CD14-positive monocyte (primary cell): ENCODE results near the gene DPM3. TPM values are rescaled to one million over a fixed set of nuclear protein-coding genes. Genes with fewer than 3 reads are reported as not detected.

Experiments
- DNase-seq, 3 donors: peaks; one replicate each; pipeline ENCODE4 v3.0.0-alpha.2; 2011 to 2022
- H2AFZ ChIP-seq: 2 replicates; pipeline ENCODE4 v1.6.0; 2012; ENCODE audit warnings: mild to moderate bottlenecking, low read depth, low read length, inconsistent platforms; ENCODE audit not compliant: insufficient read depth, poor library complexity, severe bottlenecking
- H3K27ac ChIP-seq, 2 donors: 1 replicate in 1 of 2; 2 replicates in 1 of 2; pipeline ENCODE4 v1.5.1; 2012 to 2013; ENCODE audit warnings: low read length in 2 of 2, control low read depth in 1 of 2, inconsistent platforms in 1 of 2, low read depth in 1 of 2, mild to moderate bottlenecking in 1 of 2
- H3K27me3 ChIP-seq, 2 donors: one replicate each; pipeline versions ENCODE4 v1.6.0 to v1.6.1; 2011 to 2013; ENCODE audit warnings: low read length in 2 of 2; ENCODE audit not compliant: control insufficient read depth in 2 of 2, insufficient read depth in 2 of 2
- H3K36me3 ChIP-seq, 2 donors: replicated peaks in 1 of 2; 1 replicate in 1 of 2; 2 replicates in 1 of 2; pipeline versions ENCODE4 v1.5.1 to v1.6.1; 2012 to 2013; ENCODE audit warnings: low read length in 2 of 2, control low read depth in 1 of 2, inconsistent platforms in 1 of 2, mild to moderate bottlenecking in 1 of 2; ENCODE audit not compliant: insufficient read depth in 2 of 2, control insufficient read depth in 1 of 2
- H3K4me1 ChIP-seq, 2 donors: 1 replicate in 1 of 2; 2 replicates in 1 of 2; pipeline versions ENCODE4 v1.5.1 to v1.6.1; 2012 to 2013; ENCODE audit warnings: low read length in 2 of 2, control low read depth in 1 of 2, inconsistent platforms in 1 of 2, mild to moderate bottlenecking in 1 of 2, moderate library complexity in 1 of 2; ENCODE audit not compliant: insufficient read depth in 2 of 2, control insufficient read depth in 1 of 2
- H3K4me2 ChIP-seq: replicated peaks from 2 replicates; pipeline ENCODE3; 2012; ENCODE audit warnings: low read length, moderate library complexity, mild to moderate bottlenecking; ENCODE audit not compliant: poor library complexity, severe bottlenecking; ENCODE audit errors: extremely low read depth
- H3K4me3 ChIP-seq, 3 experiments: fragments of 200-600 bp in 1 of 3; sonication (generic) in 1 of 3; replicated peaks in 1 of 3; 1 replicate in 2 of 3; 2 replicates in 1 of 3; pipeline ENCODE4 v1.5.1; 2011 to 2013; ENCODE audit warnings: low read length in 3 of 3, mild to moderate bottlenecking in 3 of 3, control low read depth in 2 of 3, low read depth in 2 of 3, inconsistent platforms in 1 of 3, moderate library complexity in 1 of 3
- H3K79me2 ChIP-seq: 2 replicates; pipeline ENCODE4 v1.6.0; 2012; ENCODE audit warnings: mild to moderate bottlenecking, control low read depth, inconsistent platforms, low read length, moderate library complexity; ENCODE audit not compliant: insufficient read depth
- H3K9ac ChIP-seq: 2 replicates; pipeline ENCODE4 v1.6.0; 2017; ENCODE audit warnings: low read length, mild to moderate bottlenecking; ENCODE audit not compliant: insufficient read depth, poor library complexity, severe bottlenecking
- H3K9me3 ChIP-seq, 2 donors: replicated peaks in 1 of 2; 1 replicate in 1 of 2; 2 replicates in 1 of 2; pipeline versions ENCODE4 v1.5.1 to v1.6.1; 2012 to 2013; ENCODE audit warnings: low read length in 2 of 2, control low read depth in 1 of 2; ENCODE audit not compliant: control insufficient read depth in 1 of 2, insufficient read depth in 1 of 2
- H4K20me1 ChIP-seq: 2 replicates; pipeline ENCODE4 v1.6.0; 2012; ENCODE audit warnings: mild to moderate bottlenecking, low read length, control low read depth, moderate library complexity; ENCODE audit not compliant: insufficient read depth
- H3K27ac Mint-ChIP-seq, 7 donors: one replicate each; pipeline ENCODE4 v1.8.0; 2020; ENCODE audit warnings: mild to moderate bottlenecking in 7 of 7, mixed read lengths in 7 of 7, moderate library complexity in 6 of 7, inconsistent platforms in 2 of 7
- H3K27me3 Mint-ChIP-seq, 3 donors: one replicate each; pipeline ENCODE4 v1.8.0; 2021 to 2022; ENCODE audit warnings: low read depth in 3 of 3, mild to moderate bottlenecking in 3 of 3, mixed read lengths in 3 of 3, moderate library complexity in 3 of 3, inconsistent platforms in 1 of 3
- H3K36me3 Mint-ChIP-seq, 2 donors: one replicate each; pipeline ENCODE4 v1.8.0; 2020; ENCODE audit warnings: mixed read lengths in 2 of 2, inconsistent platforms in 1 of 2, mild to moderate bottlenecking in 1 of 2
- H3K4me1 Mint-ChIP-seq: one replicate; pipeline ENCODE4 v1.8.0; 2020; ENCODE audit warnings: mild to moderate bottlenecking, mixed read lengths
- H3K4me3 Mint-ChIP-seq, 2 donors: one replicate each; pipeline ENCODE4 v1.8.0; 2020; ENCODE audit warnings: mild to moderate bottlenecking in 2 of 2, mixed read lengths in 2 of 2, moderate library complexity in 1 of 2
- H3K9me3 Mint-ChIP-seq, 7 donors: one replicate each; pipeline ENCODE4 v1.8.0; 2020 to 2022; ENCODE audit warnings: mixed read lengths in 7 of 7, mild to moderate bottlenecking in 6 of 7, moderate library complexity in 6 of 7, inconsistent platforms in 2 of 7
- WGBS: methylation state at CpG from one replicate; pipeline ENCODE4 v1.1.5; 2013; ENCODE audit warnings: missing lambda C conversion rate; ENCODE audit not compliant: insufficient coverage; 5-methylcytosine and 5-hydroxymethylcytosine counted together
- intact Hi-C, 2 donors: fragments of 100-400 bp; cut with micrococcal nuclease; formaldehyde crosslinking; loops; one replicate each; pipeline versions ENCODE4 v1.15.0 to v1.15.1; 2023
- polyA plus RNA-seq, 3 donors: library from polyadenylated mRNA; depleted of rRNA in 1 of 3; unstranded in 2 of 3; stranded (reverse) in 1 of 3; fragments of 300-500 nt in 2 of 3; fragments of >200 nt in 1 of 3; fragmentation: Illumina TruSeq in 2 of 3; gene quantifications; 1 replicate in 2 of 3; 2 replicates in 1 of 3; pipeline ENCODE4 v1.2.3, GENCODE V29; 2012 to 2021
- TF ChIP-seq, protein P1 (sequence below): fragments of 200-600 bp; IDR thresholded peaks from one replicate; pipeline ENCODE4 v1.8.0; 2022; ENCODE audit warnings: antibody characterized with exemption, mild to moderate bottlenecking

DPM3 gene
- polyA plus RNA-seq, 3 donors, result 99.9 to 141 (median 105) TPM

DNA sequence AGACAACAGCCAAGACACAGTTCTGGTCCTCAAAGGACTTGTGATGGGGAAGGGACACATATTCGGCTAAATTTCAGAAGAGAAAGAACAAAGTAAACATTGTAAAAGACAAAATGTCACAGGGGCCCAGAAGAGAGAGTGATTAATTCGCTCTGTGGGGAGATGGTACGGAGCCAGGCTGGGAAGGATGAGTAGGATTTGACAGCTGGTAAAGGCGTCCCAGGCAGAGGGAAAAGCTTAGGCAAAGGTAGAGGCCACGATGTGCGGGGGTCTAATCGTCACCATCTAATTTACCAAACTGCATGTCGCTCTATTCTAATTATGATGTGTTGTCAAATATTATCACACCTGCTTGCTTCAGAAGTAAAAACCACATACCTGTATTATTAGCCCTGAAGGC is 29.9 kb downstream of the DPM3 start:
- no peak overlapping the region for H2AFZ ChIP-seq
- TF ChIP-seq, protein P1, sequence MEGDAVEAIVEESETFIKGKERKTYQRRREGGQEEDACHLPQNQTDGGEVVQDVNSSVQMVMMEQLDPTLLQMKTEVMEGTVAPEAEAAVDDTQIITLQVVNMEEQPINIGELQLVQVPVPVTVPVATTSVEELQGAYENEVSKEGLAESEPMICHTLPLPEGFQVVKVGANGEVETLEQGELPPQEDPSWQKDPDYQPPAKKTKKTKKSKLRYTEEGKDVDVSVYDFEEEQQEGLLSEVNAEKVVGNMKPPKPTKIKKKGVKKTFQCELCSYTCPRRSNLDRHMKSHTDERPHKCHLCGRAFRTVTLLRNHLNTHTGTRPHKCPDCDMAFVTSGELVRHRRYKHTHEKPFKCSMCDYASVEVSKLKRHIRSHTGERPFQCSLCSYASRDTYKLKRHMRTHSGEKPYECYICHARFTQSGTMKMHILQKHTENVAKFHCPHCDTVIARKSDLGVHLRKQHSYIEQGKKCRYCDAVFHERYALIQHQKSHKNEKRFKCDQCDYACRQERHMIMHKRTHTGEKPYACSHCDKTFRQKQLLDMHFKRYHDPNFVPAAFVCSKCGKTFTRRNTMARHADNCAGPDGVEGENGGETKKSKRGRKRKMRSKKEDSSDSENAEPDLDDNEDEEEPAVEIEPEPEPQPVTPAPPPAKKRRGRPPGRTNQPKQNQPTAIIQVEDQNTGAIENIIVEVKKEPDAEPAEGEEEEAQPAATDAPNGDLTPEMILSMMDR, result no peak
- 100% methylated on average over 3 of the region's 8 CpGs for WGBS
- H3K9me3 ChIP-seq, result no peaks in the 10 kb centered on the region
- H3K4me3 ChIP-seq, result no peak overlapping the region
- peaks cover 0 to 2% of the 10 kb centered on the region in 2 donors for H3K4me1 ChIP-seq
- H3K27me3 Mint-ChIP-seq, result peaks cover 0 to 9% (median 4%) of the 10 kb centered on the region in 3 donors
- no peak overlapping the region for H3K27ac Mint-ChIP-seq
- no peaks in the 10 kb centered on the region for H3K79me2 ChIP-seq
- H3K27me3 ChIP-seq, result no peaks in the 10 kb centered on the region
- peaks cover 12% of the 10 kb centered on the region for H3K4me1 Mint-ChIP-seq
- no peak overlapping the region for H3K27ac ChIP-seq
- H3K9me3 Mint-ChIP-seq, result peaks cover 0 to 3% (median 0%) of the 10 kb centered on the region in 7 donors
- no peak for DNase-seq
- H3K4me2 ChIP-seq, result no peak overlapping the region
- H4K20me1 ChIP-seq, result no peaks in the 10 kb centered on the region
- H3K36me3 Mint-ChIP-seq, result no peaks in the 10 kb centered on the region
- no peaks in the 10 kb centered on the region for H3K36me3 ChIP-seq
- H3K4me3 Mint-ChIP-seq, result no peak overlapping the region
- intact Hi-C loops, result no loop called here
- no peak overlapping the region for H3K9ac ChIP-seq

DNA sequence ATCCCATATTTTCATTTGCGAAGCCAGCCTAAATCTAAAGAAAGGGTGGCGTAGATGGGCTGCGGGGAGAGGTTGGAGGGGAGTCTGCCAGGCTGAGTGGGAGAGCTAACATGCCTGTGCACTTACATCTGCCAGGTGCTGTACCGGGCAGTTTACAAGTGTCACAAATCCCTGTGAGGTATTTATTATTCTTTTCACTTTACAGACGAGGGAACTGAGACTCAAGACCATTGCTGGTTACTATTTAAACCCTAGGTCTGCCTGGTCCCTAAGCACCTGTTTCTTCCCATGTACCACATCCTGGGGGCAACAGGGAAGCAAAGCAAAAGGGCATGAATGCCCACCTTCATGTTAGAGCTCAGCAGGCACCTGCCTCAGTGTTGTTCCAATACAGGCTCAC is 32.0 kb downstream of the DPM3 start:
- intact Hi-C loops, result no loop called here
- WGBS, result 95% methylated on average over 4 of the region's 5 CpGs
- Mint-ChIP-seq H3K4me1 (peaks cover 17% of the 10 kb centered on the region), H3K4me3 (no peak overlapping the region), H3K27me3 (peaks cover 0 to 8% (median 5%) of the 10 kb centered on the region in 3 donors), H3K27ac (peak overlapping the region in 1 of 7 donors; percentile 33), H3K9me3 (no peaks in the 10 kb centered on the region), H3K36me3 (no peaks in the 10 kb centered on the region)
- DNase-seq, result no peak
- Histone ChIP-seq H3K4me2 (no peak overlapping the region), H3K9ac (no peak overlapping the region), H3K79me2 (no peaks in the 10 kb centered on the region), H3K9me3 (no peaks in the 10 kb centered on the region), H3K4me3 (no peak overlapping the region), H2AFZ (no peak overlapping the region), H3K27ac (no peak overlapping the region), H3K27me3 (no peaks in the 10 kb centered on the region), H3K36me3 (no peaks in the 10 kb centered on the region), H3K4me1 (peaks cover 5% of the 10 kb centered on the region in 2 donors), H4K20me1 (no peaks in the 10 kb centered on the region)
- TF ChIP-seq, protein P1, result no peak
